Activated B cell treated with CpG ODN at 0.5 μM for 24 hours (primary cell): ENCODE measurements around the gene ZNF688. TPM values are rescaled to one million over a fixed set of nuclear protein-coding genes. Genes with fewer than 3 reads are reported as not detected.
"Not testable (repeated sequence)": the region's sequence is repeated elsewhere in the genome, so short reads cannot be mapped to it uniquely, and the experiment has no call there.

ENCODE experiments used
- ATAC-seq: fragments of 200-7000 bp; cut with Tn5 transposase; one replicate; pipeline ENCODE4 v1.10.0; 2021; ENCODE audit warnings: low read depth, mild to moderate bottlenecking, moderate library complexity
- CTCF ChIA-PET: fragments of 350-600 bp; sonication (Branson Sonifier 250); formaldehyde crosslinking; loops from one replicate; lab custom pipeline; 2021; ENCODE audit warnings: antibody characterized with exemption; lab: Charles Lee
- POLR2A ChIA-PET: fragments of 350-600 bp; sonication (Branson Sonifier 250); formaldehyde crosslinking; loops from one replicate; lab custom pipeline; 2021; ENCODE audit warnings: antibody characterized with exemption; lab: Charles Lee
- DNase-seq: peaks from one replicate; pipeline ENCODE4 v3.0.0; 2022
- H3K27ac Mint-ChIP-seq: one replicate; pipeline ENCODE4 v1.8.0; 2020; ENCODE audit warnings: mixed read lengths
- H3K27me3 Mint-ChIP-seq: one replicate; pipeline ENCODE4 v1.8.0; 2021; ENCODE audit warnings: mixed read lengths
- H3K36me3 Mint-ChIP-seq: one replicate; pipeline ENCODE4 v1.8.0; 2021; ENCODE audit warnings: low read depth, mixed read lengths
- H3K4me1 Mint-ChIP-seq: one replicate; pipeline ENCODE4 v1.8.0; 2021; ENCODE audit warnings: mixed read lengths
- H3K4me3 Mint-ChIP-seq: one replicate; pipeline ENCODE4 v1.8.0; 2020; ENCODE audit warnings: mild to moderate bottlenecking, mixed read lengths
- H3K9me3 Mint-ChIP-seq: one replicate; pipeline ENCODE4 v1.8.0; 2020; ENCODE audit warnings: mixed read lengths
- intact Hi-C: fragments of 100-400 bp; cut with micrococcal nuclease; formaldehyde crosslinking; loops from one replicate; pipeline ENCODE4 v1.15.1; 2024
- total RNA-seq: library from RNA; stranded (reverse); gene quantifications from 2 replicates; pipeline ENCODE4 v1.2.3, GENCODE V29; 2022
- TF ChIP-seq, protein P1 (sequence below): fragments of 200-600 bp; IDR thresholded peaks from one replicate; pipeline ENCODE4 v1.8.0; 2022; ENCODE audit warnings: antibody characterized with exemption, mild to moderate bottlenecking

Gene ZNF688
- total RNA-seq, 1 donor from 2014 or later, result 14.7 TPM

DNA sequence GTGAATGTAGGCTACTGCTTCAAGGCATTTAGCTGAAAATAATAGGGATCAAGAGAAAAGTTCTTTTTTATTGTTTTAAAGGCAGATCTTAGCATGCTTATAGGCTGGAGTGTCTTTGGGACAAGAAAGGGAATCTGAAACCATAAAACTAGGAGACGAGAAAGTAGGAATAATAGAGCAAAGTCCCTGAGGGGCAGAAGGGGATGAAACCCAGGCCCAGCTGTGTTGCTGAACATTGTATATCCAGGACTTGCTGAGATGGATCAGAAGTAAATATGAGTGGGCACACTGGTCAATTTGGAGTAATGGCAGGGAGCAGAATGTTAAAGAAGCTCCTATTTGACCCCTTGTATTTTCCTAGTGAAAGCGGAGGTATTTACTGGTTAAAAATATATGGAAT is 29.4 kb upstream of the ZNF688 start:
- ChIA-PET POLR2A (interaction anchor here (0.6 to 3.4 kb wide), 4 partner anchors 9 to 537 kb away, joined by 3 to 11 read pairs (median 6); partner anchors contain the start of genes DCTPP1, ZNF689 and ZNF747), CTCF (no interaction called here)
- Mint-ChIP-seq H3K27ac (no peak overlapping the region), H3K4me3 (no peak overlapping the region), H3K4me1 (peaks cover 3% of the 10 kb centered on the region), H3K36me3 (peaks cover 35% of the 10 kb centered on the region), H3K27me3 (no peaks in the 10 kb centered on the region), H3K9me3 (no peaks in the 10 kb centered on the region)
- intact Hi-C loops, result no loop called here
- ATAC-seq (no peak), DNase-seq (no peak)
- TF ChIP-seq, protein P1, sequence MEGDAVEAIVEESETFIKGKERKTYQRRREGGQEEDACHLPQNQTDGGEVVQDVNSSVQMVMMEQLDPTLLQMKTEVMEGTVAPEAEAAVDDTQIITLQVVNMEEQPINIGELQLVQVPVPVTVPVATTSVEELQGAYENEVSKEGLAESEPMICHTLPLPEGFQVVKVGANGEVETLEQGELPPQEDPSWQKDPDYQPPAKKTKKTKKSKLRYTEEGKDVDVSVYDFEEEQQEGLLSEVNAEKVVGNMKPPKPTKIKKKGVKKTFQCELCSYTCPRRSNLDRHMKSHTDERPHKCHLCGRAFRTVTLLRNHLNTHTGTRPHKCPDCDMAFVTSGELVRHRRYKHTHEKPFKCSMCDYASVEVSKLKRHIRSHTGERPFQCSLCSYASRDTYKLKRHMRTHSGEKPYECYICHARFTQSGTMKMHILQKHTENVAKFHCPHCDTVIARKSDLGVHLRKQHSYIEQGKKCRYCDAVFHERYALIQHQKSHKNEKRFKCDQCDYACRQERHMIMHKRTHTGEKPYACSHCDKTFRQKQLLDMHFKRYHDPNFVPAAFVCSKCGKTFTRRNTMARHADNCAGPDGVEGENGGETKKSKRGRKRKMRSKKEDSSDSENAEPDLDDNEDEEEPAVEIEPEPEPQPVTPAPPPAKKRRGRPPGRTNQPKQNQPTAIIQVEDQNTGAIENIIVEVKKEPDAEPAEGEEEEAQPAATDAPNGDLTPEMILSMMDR, result no peak

- ChIA-PET POLR2A (interaction anchor here (1.5 to 3.4 kb wide), 3 partner anchors 10 to 171 kb away, joined by 3 to 11 read pairs (median 7); partner anchors contain the start of genes DCTPP1, ZNF689 and ZNF747), CTCF (no interaction called here)
- Mint-ChIP-seq H3K27me3 (no peaks in the 10 kb centered on the region), H3K27ac (no peak overlapping the region), H3K4me3 (no peak overlapping the region), H3K36me3 (peaks cover 33% of the 10 kb centered on the region), H3K9me3 (no peaks in the 10 kb centered on the region), H3K4me1 (peaks cover 3% of the 10 kb centered on the region)
- DNase-seq (no peak), ATAC-seq (no peak)
- TF ChIP-seq, protein P1, result no peak
- intact Hi-C loops, result no loop called here
Observed at GRCh38 chr16:30600215-30600614, 28.7 kb upstream of the ZNF688 start.

DNA sequence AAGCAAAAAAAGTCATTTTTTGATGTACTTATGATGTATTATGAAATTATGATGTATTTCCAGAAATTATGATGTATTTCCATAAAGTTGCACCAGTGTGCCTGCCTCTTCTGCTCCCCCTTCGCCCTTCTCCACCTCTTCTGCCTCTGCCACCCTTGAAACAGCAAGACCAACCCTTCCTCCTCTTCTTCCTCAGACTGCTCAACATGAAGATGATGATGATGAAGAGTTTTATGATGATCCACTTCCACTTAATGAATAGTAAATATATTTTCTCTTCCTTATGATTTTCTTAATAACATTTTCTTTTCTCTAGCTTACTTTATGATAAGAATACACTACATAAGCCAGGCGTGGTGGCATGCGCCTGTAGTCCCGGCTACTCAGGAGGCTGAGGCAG is 21.4 kb upstream of the ZNF688 start:
- CTCF ChIA-PET, result interaction anchor here (0.6 kb wide), 1 partner anchor 163 kb away, joined by 3 read pairs; the partner anchor contains the start of gene DCTPP1
- no peak for DNase-seq

GRCh38 chr16:30590869-30591268 is 19.4 kb upstream of the ZNF688 start:
- H3K27ac Mint-ChIP-seq, H3K4me3 Mint-ChIP-seq, H3K27me3 Mint-ChIP-seq, intact Hi-C loops, H3K9me3 Mint-ChIP-seq, ATAC-seq, H3K36me3 Mint-ChIP-seq, DNase-seq, H3K4me1 Mint-ChIP-seq, CTCF ChIA-PET, POLR2A ChIA-PET: not testable (repeated sequence)

More for the DNA sequence above, 21.4 kb upstream of the ZNF688 start:
- TF ChIP-seq, protein P1, result no peak
- Mint-ChIP-seq H3K9me3 (no peaks in the 10 kb centered on the region), H3K4me1 (no peaks in the 10 kb centered on the region), H3K36me3 (no peaks in the 10 kb centered on the region), H3K27me3 (no peaks in the 10 kb centered on the region), H3K4me3 (no peak overlapping the region), H3K27ac (no peak overlapping the region)
- ATAC-seq, result no peak
- intact Hi-C loops, result no loop called here
- POLR2A ChIA-PET, result interaction anchor here (0.6 to 1.0 kb wide), 2 partner anchors 66 to 189 kb away, joined by 4 read pairs; partner anchors contain the start of gene FBRS

- DNase-seq, H3K4me3 Mint-ChIP-seq, H3K9me3 Mint-ChIP-seq, H3K27me3 Mint-ChIP-seq, CTCF ChIA-PET, H3K27ac Mint-ChIP-seq, intact Hi-C loops, ATAC-seq, H3K36me3 Mint-ChIP-seq, POLR2A ChIA-PET: not testable (repeated sequence)
- H3K4me1 Mint-ChIP-seq, result peaks cover 17% of the 10 kb centered on the region
Observed at GRCh38 chr16:30589582-30589981, 18.1 kb upstream of the ZNF688 start.

DNA sequence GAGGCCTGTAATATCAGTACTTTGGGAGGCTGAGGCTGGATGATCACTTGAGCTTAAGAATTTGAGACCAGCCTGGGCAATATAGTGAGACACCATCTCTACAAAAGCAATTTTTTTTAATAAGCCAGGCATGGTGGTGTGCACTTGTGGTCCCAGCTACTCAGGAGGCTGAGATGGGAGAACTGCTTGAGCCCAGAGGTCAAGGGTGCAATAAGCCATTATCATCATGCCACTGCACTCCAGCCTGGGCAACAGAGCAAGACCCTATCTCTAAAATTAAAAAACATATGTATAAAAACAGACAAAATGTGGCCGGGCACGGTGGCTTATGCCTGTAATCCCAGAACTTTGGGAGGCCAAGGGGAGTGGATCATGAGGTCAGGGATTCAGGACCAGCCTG is 17.1 kb upstream of the ZNF688 start:
- intact Hi-C loops, result no loop called here
- ChIA-PET POLR2A (no interaction called here), CTCF (no interaction called here)
- no peak for ATAC-seq
- Mint-ChIP-seq H3K36me3 (no peaks in the 10 kb centered on the region), H3K9me3 (no peaks in the 10 kb centered on the region), H3K4me1 (peaks cover 19% of the 10 kb centered on the region), H3K27me3 (no peaks in the 10 kb centered on the region), H3K4me3 (no peak overlapping the region), H3K27ac (no peak overlapping the region)
- TF ChIP-seq, protein P1, result no peak
- DNase-seq, result no peak
